Inflammatory macrophage treated with lipopolysaccharide for 4 hours (primary cell): ENCODE measurements around the gene CNTNAP5.

Experiments
- DNase-seq: peaks from one replicate; pipeline ENCODE4 v3.0.0-alpha.2; 2020

CNTNAP5 gene

GRCh38 chr2:124065636-124066035, 40.5 kb downstream of the CNTNAP5 start:
- DNase-seq: no peak

DNA sequence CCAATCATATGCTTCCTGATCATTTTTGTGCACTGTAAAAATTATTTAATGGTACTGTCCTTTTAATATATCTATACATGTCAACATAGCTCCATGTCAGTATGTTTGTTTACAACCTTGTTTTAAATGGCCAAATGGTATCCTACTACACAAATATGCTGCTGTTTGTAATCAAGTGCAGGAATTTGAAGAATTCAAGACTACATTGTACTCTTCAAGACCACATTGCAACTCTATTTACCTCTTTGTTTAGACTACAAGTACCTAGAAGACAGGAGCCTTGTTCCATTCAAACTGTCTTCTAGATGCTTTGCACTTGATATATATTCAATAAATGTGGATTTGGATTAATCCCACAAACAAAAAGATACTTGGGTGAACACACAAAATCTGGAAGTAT, 41.7 kb downstream of the CNTNAP5 start:
- DNase-seq: no peak

DNA sequence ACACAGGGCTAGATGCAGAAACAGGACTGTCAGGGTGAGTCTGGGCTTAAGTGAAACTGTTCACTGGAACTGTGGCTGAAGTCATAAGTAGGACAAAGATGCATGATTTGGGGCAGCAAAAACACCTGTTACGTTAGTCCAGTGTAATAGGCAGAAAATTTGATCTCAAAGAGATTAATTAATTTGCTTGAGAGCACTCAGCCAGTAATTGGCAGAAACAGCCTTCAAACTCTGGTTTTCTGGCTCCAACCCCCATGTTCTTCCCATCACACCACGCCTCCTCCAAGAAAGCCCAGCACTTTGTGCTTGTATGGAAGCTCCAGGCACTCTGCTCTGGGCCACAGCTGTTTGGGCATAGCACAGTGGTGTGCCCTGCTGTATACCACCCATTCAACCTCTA, 54.0 kb downstream of the CNTNAP5 start:
- no peak for DNase-seq

DNA sequence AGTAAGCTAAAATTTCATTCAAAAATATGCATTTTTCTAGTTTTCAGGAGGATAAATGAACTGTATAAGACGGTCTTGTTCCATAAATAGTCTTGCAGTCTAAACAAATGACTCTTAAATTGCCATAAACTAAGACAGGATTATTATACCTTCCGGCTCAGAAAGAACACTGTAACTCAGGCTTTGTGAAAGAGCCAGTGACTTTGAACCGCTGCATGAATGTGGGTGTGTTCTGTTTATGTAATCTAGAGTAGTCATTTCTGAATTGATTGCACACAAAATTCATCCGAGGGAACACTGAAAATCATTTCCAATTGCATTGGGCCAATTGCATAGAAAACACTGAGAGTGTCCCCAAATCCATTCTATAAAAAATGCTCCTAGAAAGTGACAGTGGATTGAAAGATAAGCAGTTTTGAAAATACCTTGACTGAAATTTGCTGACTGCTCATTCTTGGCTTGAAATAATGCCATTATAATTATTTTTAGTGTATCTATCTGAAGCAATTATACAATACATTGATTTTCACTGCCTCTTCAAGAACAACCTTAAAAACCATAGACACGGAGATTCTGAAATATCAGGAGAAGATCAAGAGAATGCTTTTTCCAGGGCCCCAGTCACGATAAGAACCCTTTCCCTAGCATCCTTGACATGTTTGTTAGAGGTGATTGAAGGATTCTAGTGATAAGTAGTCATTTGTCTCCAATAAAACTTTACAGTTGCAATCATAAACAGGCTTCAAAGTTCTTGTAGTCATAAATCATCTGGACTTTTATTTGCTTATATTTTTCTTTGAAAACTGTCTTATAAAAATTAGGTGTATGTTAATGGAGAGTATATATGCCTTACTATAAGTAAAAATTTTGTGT, 55.4 kb downstream of the CNTNAP5 start:
- no peak for DNase-seq

DNA sequence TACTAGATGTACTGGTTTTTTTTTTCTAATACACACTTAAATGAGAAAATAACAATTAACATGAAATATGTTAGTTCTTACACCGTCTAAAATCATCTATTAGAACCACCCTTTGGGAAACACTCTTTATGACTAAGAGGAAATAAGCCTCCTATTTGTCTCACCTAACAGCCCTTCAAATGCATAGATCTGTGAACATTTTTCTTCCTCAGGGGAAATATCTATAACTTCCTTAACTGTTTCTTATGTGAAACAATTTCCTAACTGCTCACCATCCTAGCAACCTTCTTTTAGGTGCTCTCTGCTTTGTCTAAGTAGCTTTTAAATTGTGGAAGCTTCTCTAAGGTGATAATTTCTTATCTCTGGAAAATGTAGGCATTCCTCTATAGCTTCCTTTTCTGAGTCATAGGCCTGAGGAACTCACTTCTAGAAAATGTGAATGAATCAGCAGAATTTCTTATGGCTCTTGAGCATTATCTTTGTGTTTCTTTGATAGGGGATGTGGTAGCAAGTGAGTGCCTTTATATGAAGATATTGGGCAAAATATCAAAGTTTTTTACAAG, 56.1 kb downstream of the CNTNAP5 start:
- DNase-seq: no peak

DNA sequence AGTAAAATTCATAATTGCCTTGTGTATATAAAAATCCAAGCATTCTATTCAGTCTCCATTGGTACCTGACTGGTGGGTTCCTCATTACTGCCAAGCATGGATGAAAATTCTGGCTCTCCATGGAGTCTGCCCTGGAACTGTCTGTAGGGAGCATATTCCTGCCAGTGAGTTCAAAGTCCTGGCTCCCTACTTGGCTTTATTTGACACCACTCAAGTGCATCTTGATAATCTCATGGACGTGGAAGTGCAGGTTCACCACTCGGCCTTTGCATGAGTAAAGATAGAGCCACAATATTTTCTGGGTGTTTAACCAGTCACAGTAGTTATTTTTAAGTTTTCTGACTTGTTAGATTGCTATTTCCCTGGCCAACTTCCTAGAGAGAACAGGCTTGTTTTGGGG, 63.5 kb downstream of the CNTNAP5 start:
- no peak for DNase-seq

DNA sequence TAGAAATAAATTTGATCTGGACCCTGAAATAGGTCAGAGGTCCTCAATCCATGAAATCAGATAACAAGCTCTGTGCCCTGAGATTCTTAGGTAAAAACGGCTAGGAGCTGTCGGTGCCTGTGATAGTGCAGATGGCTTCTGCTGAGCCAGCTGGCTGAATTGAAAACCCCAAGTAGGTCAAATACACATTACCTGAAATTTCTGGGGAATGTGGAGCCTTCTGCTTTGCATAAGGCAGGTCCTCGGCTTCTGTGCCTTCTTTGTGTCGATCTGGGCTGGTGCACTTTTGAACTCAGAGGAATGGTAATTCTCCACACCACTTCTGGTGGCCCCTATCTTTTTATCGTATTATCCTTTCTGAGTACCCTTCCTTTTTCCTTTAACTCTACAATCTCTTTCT, 66.6 kb downstream of the CNTNAP5 start:
- DNase-seq: no peak

DNA sequence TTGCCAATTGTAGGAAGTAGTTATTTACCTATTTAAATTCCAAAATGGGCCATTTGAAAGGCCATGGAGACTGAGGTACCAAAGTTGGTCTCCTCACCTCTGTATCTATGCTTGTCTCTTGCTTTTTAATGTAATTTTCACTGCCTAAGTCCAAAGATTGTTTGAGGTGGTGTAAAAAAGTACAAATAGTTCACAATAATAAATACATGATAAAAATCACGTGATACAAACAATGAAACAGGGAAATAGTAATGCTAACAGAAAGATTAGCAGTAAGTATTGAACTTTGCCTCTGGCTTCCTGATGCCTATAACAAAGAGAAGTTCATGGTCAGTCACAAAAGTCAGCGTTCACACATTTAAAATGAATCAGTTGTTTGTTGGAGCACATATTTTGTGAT, 67.6 kb downstream of the CNTNAP5 start:
- no peak for DNase-seq

GRCh38 chr2:124104914-124105313, 79.8 kb downstream of the CNTNAP5 start:
- no peak for DNase-seq

DNA sequence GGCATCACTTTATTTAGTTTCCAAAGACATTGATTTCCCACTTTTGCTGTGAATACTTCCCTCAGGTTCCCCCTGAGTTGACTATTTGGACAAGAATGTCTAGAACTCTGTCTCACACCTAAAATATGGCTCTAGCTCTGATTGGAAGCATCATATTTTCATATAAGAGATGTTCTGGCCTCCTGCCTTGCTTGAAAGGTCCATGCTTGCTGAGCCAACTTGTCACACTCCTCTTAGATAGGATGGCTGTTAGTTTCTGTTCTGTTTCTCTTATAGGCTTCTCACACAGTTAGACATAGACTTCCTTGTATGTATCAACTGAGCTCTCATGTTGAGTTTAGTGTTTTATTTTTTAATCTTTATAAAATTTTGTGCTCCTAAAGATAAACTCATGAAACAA, 87.1 kb downstream of the CNTNAP5 start:
- no peak for DNase-seq

- no peak for DNase-seq
Observed at GRCh38 chr2:124112966-124113365, 87.9 kb downstream of the CNTNAP5 start.

DNA sequence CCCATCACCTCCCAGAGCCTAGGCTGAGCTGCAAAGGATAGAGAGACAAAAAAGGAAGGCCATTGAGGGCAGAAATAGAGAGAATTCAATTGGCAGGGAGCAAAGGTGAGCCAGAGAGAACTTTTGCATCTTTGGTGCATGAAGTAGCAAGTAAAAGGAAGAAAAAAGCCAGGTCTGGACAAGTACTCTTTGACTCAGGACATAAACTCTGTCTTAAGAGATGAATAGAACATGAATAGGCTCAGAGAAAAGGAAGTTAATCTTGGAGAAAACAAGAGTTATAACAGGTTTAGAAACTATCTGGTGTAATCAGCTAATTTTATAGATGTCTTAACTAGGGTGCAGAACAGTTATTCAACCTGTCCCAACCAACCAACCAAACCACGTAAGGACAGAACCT, 95.2 kb downstream of the CNTNAP5 start:
- DNase-seq: no peak

GRCh38 chr2:124121106-124121505, 96.0 kb downstream of the CNTNAP5 start:
- DNase-seq: no peak

GRCh38 chr2:124121760-124122275, 96.7 kb downstream of the CNTNAP5 start:
- no peak for DNase-seq

DNA sequence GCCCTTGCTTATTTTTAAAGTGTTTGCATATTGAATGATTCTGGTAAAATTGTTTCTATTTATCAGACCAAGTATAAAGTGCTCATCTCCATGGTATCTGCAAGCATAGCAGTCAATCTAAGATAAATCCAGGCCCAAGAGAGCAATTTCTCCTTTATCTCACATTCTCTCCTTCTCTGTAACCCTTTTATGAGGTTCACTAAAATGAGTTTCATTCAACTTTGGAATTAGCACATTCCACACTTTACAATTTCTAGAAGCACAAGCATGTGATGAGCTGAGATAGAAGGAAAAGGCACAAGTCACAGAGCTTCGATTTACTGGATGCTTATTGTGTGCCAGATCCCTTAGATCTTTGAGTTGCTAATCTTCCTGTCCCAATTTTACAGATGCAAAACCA, 97.3 kb downstream of the CNTNAP5 start:
- no peak for DNase-seq

DNA sequence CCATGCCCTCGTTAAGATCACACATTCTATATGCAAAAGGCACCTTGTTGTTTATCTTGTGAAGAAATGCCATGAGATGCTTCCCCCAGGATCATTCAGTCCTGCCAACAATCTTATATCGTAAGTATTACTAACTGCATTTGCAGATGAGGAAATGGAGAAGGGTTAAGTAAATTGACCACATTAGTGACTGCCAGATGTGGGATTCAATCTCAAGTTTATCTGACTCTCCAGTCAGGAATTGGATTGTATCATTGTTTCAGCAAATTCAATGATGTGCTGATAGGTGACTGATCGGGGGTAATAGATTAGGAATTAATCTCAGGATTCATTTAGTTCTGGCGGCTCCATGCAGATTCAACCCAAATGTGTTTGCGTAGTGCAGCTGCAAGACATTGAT, 106.2 kb downstream of the CNTNAP5 start:
- DNase-seq: no peak

DNA sequence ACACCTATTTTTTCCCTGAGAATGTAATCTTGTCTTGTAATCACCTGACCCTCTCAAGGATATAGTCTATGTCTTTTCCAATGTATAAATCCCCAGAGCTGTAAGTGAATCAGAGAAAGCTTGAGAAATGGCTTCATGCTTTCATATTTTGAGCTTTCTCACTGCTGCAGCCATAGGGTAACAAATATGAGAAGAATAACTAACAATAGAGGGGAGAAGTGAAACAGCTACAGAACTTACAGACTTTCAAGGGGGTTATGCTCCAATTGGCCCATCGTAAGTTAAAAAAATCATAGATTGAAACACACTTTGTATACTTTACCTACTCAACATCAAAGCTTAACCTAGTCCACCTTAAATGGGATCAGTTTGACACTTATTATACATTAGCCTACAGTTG, 111.0 kb downstream of the CNTNAP5 start:
- DNase-seq: no peak

DNA sequence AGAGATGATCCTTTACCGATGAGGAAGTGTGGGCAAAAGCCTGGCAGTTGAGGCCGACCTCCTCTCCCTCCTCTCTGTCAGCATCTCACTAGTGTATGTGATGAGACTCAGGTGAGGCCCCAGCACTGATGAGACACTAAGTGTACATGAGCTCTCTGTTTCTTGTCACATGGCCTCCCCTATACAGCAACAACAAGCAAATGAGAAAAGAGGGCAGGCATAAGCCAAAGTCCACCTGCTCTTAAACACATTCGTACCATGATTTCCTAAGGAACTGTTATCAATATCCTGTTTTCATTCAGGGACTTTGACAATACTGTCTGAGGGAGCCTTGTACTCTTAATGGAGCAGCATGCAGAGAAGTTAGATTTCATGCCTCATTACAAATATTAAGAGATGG, 113.0 kb downstream of the CNTNAP5 start:
- DNase-seq: no peak

- DNase-seq: no peak
Observed at GRCh38 chr2:124145982-124146381, 120.9 kb downstream of the CNTNAP5 start.

DNA sequence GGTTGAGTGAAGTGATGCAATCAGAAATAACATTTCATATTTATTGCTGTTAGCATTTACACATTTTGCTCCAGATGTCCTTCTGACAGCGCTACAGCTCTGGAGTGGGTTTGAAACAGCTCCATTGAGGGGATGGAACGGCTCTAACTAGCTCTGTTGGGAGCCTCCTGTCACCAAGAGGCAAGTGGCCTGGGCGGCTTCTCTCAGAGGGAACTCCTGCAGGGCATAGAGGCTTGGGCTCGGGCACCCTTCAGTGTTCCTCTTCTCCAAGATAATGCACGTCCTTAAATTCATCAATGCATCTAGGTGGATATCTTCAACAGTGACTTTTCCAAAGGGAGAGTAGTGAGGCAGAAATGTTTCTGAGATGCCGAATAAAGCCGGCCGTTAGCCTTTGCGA, 122.5 kb downstream of the CNTNAP5 start:
- no peak for DNase-seq

DNA sequence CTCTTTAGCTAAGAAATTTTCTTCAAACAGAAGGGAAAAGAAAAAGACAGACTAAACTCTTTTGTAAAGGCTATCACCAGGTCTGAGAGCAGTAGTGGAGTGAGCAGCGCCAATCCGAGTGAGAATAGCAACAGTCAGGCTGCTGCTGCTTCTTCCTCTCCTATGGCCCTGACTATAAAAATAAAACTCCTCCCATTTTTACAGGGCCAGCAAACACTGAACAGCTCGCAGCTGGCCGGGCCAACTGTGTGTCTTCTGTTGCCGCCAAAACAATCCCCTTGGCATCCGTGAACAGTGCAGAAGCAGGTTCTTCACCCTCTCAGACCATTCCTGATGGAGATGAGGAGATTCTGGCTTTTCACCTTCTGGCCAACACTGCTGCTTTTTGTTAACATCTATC, 124.5 kb downstream of the CNTNAP5 start:
- no peak for DNase-seq

DNA sequence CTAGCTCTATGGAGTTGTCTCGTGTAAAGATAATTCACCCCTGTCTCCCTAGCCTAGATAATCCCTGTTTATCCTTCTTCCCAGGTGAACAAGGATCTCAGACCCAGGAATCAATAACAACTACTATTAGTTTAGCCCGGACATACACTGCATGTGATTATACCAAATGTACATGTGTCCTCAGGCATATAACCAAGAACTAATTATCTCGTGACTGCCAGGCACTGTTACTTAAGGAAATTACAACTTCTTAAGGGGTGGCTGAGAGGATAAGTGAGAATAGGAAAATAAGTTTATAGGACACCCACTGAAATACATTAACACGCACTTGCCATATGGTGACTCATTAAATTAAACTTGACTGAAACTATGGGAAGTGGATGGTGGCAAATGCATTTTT, 126.6 kb downstream of the CNTNAP5 start:
- no peak for DNase-seq

DNA sequence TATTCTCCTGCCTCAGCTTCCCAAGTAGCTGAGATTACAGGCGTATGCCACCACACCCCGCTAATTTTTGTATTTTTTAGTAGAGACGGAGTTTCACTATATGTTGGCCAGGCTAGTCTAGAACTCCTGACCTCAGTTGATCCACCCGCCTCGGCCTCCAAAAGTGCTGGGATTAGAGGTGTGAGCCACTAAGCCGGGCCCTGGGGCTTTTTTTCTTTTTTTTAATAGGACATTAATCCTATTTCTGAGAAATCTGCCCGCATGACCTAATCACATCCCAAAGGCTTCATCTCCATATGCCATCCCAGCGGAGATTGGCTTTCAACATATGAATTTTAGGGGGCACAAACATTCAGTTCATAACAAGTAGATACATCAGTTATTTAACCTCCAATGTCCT, 128.6 kb downstream of the CNTNAP5 start:
- DNase-seq: no peak

- DNase-seq: no peak
Observed at GRCh38 chr2:124159166-124159565, 134.1 kb downstream of the CNTNAP5 start.

- no peak for DNase-seq
Observed at GRCh38 chr2:124161542-124161941, 136.5 kb downstream of the CNTNAP5 start.
